K562 (cell line): ENCODE measurements around the gene TMEM87B. TPM values are rescaled to one million over a fixed set of nuclear protein-coding genes. Genes with fewer than 3 reads are reported as not detected.

ENCODE experiments used
- ATAC-seq: fragments of 200-7000 bp; cut with Tn5 transposase; 3 replicates; pipeline ENCODE4 v1.9.1; 2020; ENCODE audit warnings: moderate library complexity
- BruUV-seq: library from RNA; stranded (reverse); fragments of 400-500 nt; replicated peaks from 2 replicates; lab custom pipeline; 2021; lab: Mats Ljungman, UMichigan
- CTCF ChIA-PET: fragments of 300-600 bp; formaldehyde crosslinking; extraction: SDS; loops from one replicate; lab custom pipeline; 2021; ENCODE audit warnings: low intra/inter-chr PET ratio; lab: Yijun Ruan, JAX
- POLR2A ChIA-PET: fragments of 300-600, 350-650 bp; sonication (Branson Sonifier 250); formaldehyde crosslinking; extraction: SDS; loops from one replicate; lab custom pipeline; 2021; ENCODE audit warnings: antibody characterized with exemption, inconsistent platforms; lab: Yijun Ruan, JAX
- DNase-seq, 4 experiments: peaks; one replicate each; pipeline versions ENCODE4 v3.0.0 to v3.0.0-alpha.2; 2011 to 2018; ENCODE audit warnings: low spot score in 3 of 4, mixed read lengths in 3 of 4; ENCODE audit errors: extremely low read depth in 1 of 4
- FAIRE-seq: peaks from 2 replicates; lab custom pipeline; 2011; peaks lifted over from hg19 to GRCh38; lab: Jason Lieb, UNC
- H2AFZ ChIP-seq: 2 replicates; pipeline ENCODE4 v1.6.0; 2011; ENCODE audit warnings: low read depth, low read length, control low read depth, inconsistent platforms
- H3K27ac ChIP-seq: fragments of 200-600 bp; 3 replicates; pipeline ENCODE4 v1.8.0; 2011; ENCODE audit warnings: low read depth, mild to moderate bottlenecking, control low read depth, inconsistent platforms, low read length, moderate library complexity, mixed read lengths; ENCODE audit errors: extremely low read depth
- H3K27me3 ChIP-seq, 2 experiments: fragments of 300-600 bp in 1 of 2; 2 replicates in 1 of 2; 3 replicates in 1 of 2; pipeline versions ENCODE4 v1.6.0 to v1.8.0; 2011; ENCODE audit warnings: inconsistent platforms in 2 of 2, low read length in 2 of 2, mild to moderate bottlenecking in 1 of 2, mixed read lengths in 1 of 2, moderate library complexity in 1 of 2; ENCODE audit not compliant: control insufficient read depth in 2 of 2, insufficient read depth in 2 of 2
- H3K36me3 ChIP-seq: fragments of 300-600 bp; 3 replicates; pipeline ENCODE4 v1.8.0; 2011; ENCODE audit warnings: mild to moderate bottlenecking, low read length, inconsistent platforms; ENCODE audit not compliant: control insufficient read depth, insufficient read depth
- H3K4me1 ChIP-seq, 2 experiments: fragments of 200-600 bp in 1 of 2; replicated peaks in 1 of 2; 2 replicates in 1 of 2; 3 replicates in 1 of 2; pipeline versions ENCODE4 v1.5.1 to v1.8.0; 2011; ENCODE audit warnings: inconsistent platforms in 2 of 2, low read length in 2 of 2, mild to moderate bottlenecking in 1 of 2, mixed read lengths in 1 of 2, moderate library complexity in 1 of 2; ENCODE audit not compliant: control insufficient read depth in 2 of 2, insufficient read depth in 2 of 2
- H3K4me2 ChIP-seq: 2 replicates; pipeline ENCODE4 v1.6.1; 2011; ENCODE audit warnings: low read length, control low read depth, inconsistent platforms, mixed read lengths; ENCODE audit not compliant: insufficient read depth
- H3K4me3 ChIP-seq: fragments of 200-600 bp; sonication (generic), shearing (Covaris generic); 2 replicates; pipeline ENCODE4 v1.5.1; 2016; ENCODE audit warnings: control low read depth, inconsistent platforms
- H3K79me2 ChIP-seq: fragments of 200-600 bp; 3 replicates; pipeline ENCODE4 v1.8.0; 2011; ENCODE audit warnings: low read length, inconsistent platforms; ENCODE audit not compliant: control insufficient read depth, insufficient read depth
- H3K9ac ChIP-seq, 2 experiments: 2 replicates each; pipeline versions ENCODE4 v1.6.0 to v1.6.1; 2011; ENCODE audit warnings: low read depth in 2 of 2, low read length in 2 of 2, control low read depth in 1 of 2, inconsistent platforms in 1 of 2, mild to moderate bottlenecking in 1 of 2, mixed read lengths in 1 of 2; ENCODE audit not compliant: insufficient read depth in 1 of 2
- H3K9me1 ChIP-seq: one replicate; pipeline ENCODE4 v1.6.0; 2011; ENCODE audit warnings: inconsistent platforms, mild to moderate bottlenecking, low read length, moderate library complexity; ENCODE audit not compliant: control insufficient read depth, insufficient read depth
- H3K9me3 ChIP-seq: replicated peaks from 2 replicates; pipeline ENCODE4 v1.5.1; 2011; ENCODE audit warnings: low read depth, low read length, inconsistent platforms; ENCODE audit not compliant: control insufficient read depth, insufficient read depth
- H4K20me1 ChIP-seq: replicated peaks from 2 replicates; pipeline ENCODE4 v1.6.1; 2011; ENCODE audit warnings: low read length, inconsistent platforms, mixed read lengths; ENCODE audit not compliant: control insufficient read depth, insufficient read depth
- CEBPB ChIP-seq: fragments of 450-650 bp; IDR thresholded peaks from 2 replicates; pipeline ENCODE4 v1.6.1; 2016; ENCODE audit warnings: missing genetic modification characterization, missing compliant biosample characterization
- COPS2 ChIP-seq: fragments of 450-650 bp; conservative IDR thresholded peaks from 2 replicates; pipeline ENCODE4 v1.6.1; 2016; ENCODE audit warnings: mild to moderate bottlenecking, moderate library complexity
- CREM ChIP-seq: IDR thresholded peaks from 2 replicates; pipeline ENCODE4 v1.6.1; 2014; ENCODE audit warnings: antibody characterized with exemption, low read depth
- EGR1 ChIP-seq: fragments of 450-650 bp; conservative IDR thresholded peaks from 2 replicates; pipeline ENCODE4 v1.6.1; 2017; ENCODE audit warnings: mild to moderate bottlenecking
- POLR3G ChIP-seq: IDR thresholded peaks from 2 replicates; pipeline ENCODE4 v1.6.1; 2011; ENCODE audit not compliant: insufficient read length, insufficient replicate concordance; ENCODE audit errors: extremely low read depth
- ZNF12 ChIP-seq: sonication (generic); formaldehyde crosslinking; IDR thresholded peaks from 2 replicates; pipeline ENCODE4 v1.4.0; 2020; ENCODE audit warnings: mild to moderate bottlenecking, missing genetic modification reagents
- WGBS: fragments of 100-300 bp; shearing (Covaris generic); methylation state at CpG from one replicate; pipeline ENCODE4 v1.1.6; 2016; ENCODE audit warnings: low coverage, mixed read lengths; ENCODE audit not compliant: insufficient coverage; ENCODE audit errors: missing lambda C conversion rate; 5-methylcytosine and 5-hydroxymethylcytosine counted together
- in situ Hi-C: fragments of 300-500 bp; cut with MboI; formaldehyde crosslinking; loops from 4 replicates; pipeline ENCODE4 v1.15.0; 2018; ENCODE audit warnings: inconsistent platforms, mixed read lengths
- intact Hi-C: fragments of 100-400 bp; cut with micrococcal nuclease; formaldehyde crosslinking; loops from 2 replicates; pipeline ENCODE4 v1.14.2; 2022
- polyA plus RNA-seq, 8 experiments: library from polyadenylated mRNA; depleted of rRNA in 4 of 8; stranded (reverse) in 5 of 8; unstranded in 3 of 8; fragments of >200 nt; fragmentation: Nextera tagmentation in 2 of 8; fragmentation: Illumina TruSeq in 1 of 8; extraction: Ambion mirVana in 2 of 8; extraction: Trizol in 1 of 8; gene quantifications; 2 replicates each; pipeline versions ENCODE4 v1.2.1 to v1.2.3, GENCODE V29; 2011 to 2014; ENCODE audit warnings: inconsistent platforms in 1 of 8, missing spikeins in 1 of 8
- total RNA-seq, 7 experiments: library from RNA; depleted of rRNA in 6 of 7; stranded (reverse); fragments of >200 nt in 6 of 7; fragmentation: Illumina TruSeq in 2 of 7; extraction: Trizol in 2 of 7; gene quantifications; 2 replicates each; pipeline versions ENCODE4 v1.2.1 to v1.2.3, GENCODE V29; 2011 to 2021; ENCODE audit warnings: low replicate concordance in 1 of 7
- TF ChIP-seq, protein P1 (sequence below): IDR thresholded peaks from 2 replicates; pipeline ENCODE4 v1.6.1; 2016; ENCODE audit warnings: missing genetic modification characterization, missing compliant biosample characterization

TMEM87B gene
- total and polyA plus RNA-seq, 9 of the 15 experiments (the other 6 are each of a cell fraction or from before 2014, with no cell fraction given): 3.7 to 17.1 (median 11.0) TPM

DNA sequence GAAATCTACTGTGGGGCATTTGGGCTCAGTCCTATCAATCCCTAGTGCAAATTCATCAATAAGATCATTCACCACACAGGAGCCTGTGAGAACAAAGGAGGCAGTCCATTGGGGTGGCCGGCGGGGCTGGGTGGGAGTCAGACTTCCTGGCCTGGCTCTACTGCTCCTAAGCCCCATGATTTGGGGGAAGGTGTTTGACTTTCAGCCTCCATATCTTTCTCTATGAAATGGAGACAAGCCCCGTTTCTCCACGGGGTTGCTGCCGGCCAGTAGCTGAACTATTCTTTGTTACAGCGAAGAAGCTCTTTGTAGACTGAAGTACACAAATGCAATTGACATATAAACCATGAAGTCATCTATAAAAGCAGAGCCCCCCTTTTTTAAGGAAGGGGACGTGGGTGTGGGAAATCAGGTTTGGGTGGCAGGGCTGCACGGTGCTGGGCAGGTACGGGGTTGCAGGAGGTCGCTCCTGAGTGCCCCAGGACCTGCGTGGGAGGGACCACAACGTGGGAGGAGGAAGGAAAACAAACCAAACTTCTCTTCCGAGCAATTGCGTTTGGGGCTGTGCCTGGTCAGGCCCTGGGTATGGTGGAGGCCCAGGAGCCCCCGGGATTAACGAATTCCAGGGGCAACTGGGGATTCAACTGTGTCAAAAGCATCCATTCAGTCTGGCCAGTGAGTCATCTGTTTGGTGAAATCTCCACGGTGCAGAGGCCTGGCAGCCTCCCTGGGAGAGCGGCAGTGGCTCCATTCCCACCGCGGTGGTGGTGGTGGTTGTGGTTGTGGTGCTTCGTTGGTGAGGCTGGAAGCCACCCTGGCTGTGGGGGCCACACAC, 101.3 kb downstream of the TMEM87B start:
- Histone ChIP-seq H3K27me3 (peaks cover 5 to 57% of the 10 kb centered on the region in 2 experiments; a peak in 4 of 5 replicates), H3K79me2 (no peaks in the 10 kb centered on the region), H4K20me1 (no peaks in the 10 kb centered on the region)
- DNase-seq (no peak), ATAC-seq (peak; percentile 37; the same call in 2 of the 3 replicates)
- CTCF ChIA-PET: no interaction called here
- TF ChIP-seq CREM: no peak
- TF ChIP-seq POLR3G: no peak
- no peak for TF ChIP-seq COPS2
- TF ChIP-seq EGR1: peak; percentile 78
- TF ChIP-seq, all 486 proteins: peak for 1
- Histone ChIP-seq H3K4me3 (no peak overlapping the region), H2AFZ (0 out of 2 replicates have a peak overlapping the region, but pooled peaks have one; percentile 1), H3K27ac (no peak overlapping the region), H3K4me2 (peak overlapping the region; percentile 1; the same call in 1 of the 2 replicates), H3K9me1 (no peaks in the 10 kb centered on the region), H3K9me3 (no peaks in the 10 kb centered on the region), H3K9ac (peak overlapping the region in 1 of 2 experiments; percentile 64; a peak in 2 of 4 replicates), H3K36me3 (no peaks in the 10 kb centered on the region), H3K4me1 (peaks cover 0 to 29% of the 10 kb centered on the region in 2 experiments; a peak in 3 of 5 replicates)
- in situ Hi-C loops (no loop called here), intact Hi-C loops (no loop called here)
- no TSS peak for BruUV-seq
- POLR2A ChIA-PET: no interaction called here
- no peak for FAIRE-seq
- WGBS: 16% methylated on average over 16 of the region's 21 CpGs

DNA sequence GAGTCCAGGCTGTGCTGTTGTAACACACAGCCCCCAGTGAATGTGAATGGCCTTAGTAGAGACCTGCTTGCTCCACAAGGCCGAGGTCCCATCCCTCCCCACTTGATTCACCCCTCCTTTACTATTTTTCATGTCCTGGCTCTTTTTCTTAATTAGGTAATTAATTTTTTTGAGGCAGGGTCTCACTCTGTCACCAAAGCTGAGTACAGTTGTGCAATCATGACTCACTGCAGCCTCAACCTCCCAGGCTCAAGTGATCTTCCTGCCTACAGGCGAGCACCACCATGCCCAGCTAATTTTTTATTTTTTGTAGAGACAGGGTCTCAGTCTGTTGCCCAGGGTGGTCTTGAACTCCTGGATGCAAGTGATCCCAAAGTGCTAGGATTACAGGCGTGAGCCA, 102.4 kb downstream of the TMEM87B start:
- H3K4me3 ChIP-seq: no peak overlapping the region
- DNase-seq: no peak
- no peaks in the 10 kb centered on the region for H3K9me1 ChIP-seq
- no peak overlapping the region for H2AFZ ChIP-seq
- no peak for FAIRE-seq
- WGBS: 25% methylated on average over 3 of the region's 3 CpGs
- no peaks in the 10 kb centered on the region for H3K36me3 ChIP-seq
- peaks cover 9 to 57% of the 10 kb centered on the region in 2 experiments; a peak in 4 of 5 replicates for H3K27me3 ChIP-seq
- H3K9ac ChIP-seq: no peak overlapping the region
- ChIA-PET CTCF (no interaction called here), POLR2A (no interaction called here)
- no peaks in the 10 kb centered on the region for H3K9me3 ChIP-seq
- BruUV-seq: no TSS peak
- H3K27ac ChIP-seq: no peak overlapping the region
- no peak overlapping the region for H3K4me2 ChIP-seq
- TF ChIP-seq ZNF12 (CRISPR knock-in tag) (0 out of 2 replicates have a peak, but pooled peaks have one; percentile 35), CEBPB (tag) (peak; percentile 46)
- TF ChIP-seq, protein P1, sequence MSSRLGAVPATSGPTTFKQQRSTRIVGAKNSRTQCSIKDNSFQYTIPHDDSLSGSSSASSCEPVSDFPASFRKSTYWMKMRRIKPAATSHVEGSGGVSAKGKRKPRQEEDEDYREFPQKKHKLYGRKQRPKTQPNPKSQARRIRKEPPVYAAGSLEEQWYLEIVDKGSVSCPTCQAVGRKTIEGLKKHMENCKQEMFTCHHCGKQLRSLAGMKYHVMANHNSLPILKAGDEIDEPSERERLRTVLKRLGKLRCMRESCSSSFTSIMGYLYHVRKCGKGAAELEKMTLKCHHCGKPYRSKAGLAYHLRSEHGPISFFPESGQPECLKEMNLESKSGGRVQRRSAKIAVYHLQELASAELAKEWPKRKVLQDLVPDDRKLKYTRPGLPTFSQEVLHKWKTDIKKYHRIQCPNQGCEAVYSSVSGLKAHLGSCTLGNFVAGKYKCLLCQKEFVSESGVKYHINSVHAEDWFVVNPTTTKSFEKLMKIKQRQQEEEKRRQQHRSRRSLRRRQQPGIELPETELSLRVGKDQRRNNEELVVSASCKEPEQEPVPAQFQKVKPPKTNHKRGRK (tag): no peak
- in situ Hi-C loops: no loop called here
- intact Hi-C loops: no loop called here
- no peaks in the 10 kb centered on the region for H4K20me1 ChIP-seq
- ATAC-seq: no peak
- no peaks in the 10 kb centered on the region for H3K79me2 ChIP-seq
- H3K4me1 ChIP-seq: peaks cover 0 to 29% of the 10 kb centered on the region in 2 experiments; a peak in 3 of 5 replicates
